HEK293 (cell line): ENCODE results near the gene PXDC1.

Experiments used
- ZBTB8A ChIP-seq: fragments of 450-650 bp; formaldehyde crosslinking; IDR thresholded peaks from 2 replicates; pipeline ENCODE4 v1.5.1; 2016; ENCODE audit warnings: missing biosample characterization, missing genetic modification characterization
- ZNF121 ChIP-seq: fragments of 450-650 bp; formaldehyde crosslinking; IDR thresholded peaks from 2 replicates; pipeline ENCODE4 v1.5.1; 2016; ENCODE audit warnings: missing biosample characterization, missing genetic modification characterization
- ZNF175 ChIP-seq: fragments of 450-650 bp; formaldehyde crosslinking; IDR thresholded peaks from 2 replicates; pipeline ENCODE4 v1.5.1; 2016; ENCODE audit warnings: missing biosample characterization, missing genetic modification characterization
- TF ChIP-seq, protein P1 (sequence below): IDR thresholded peaks from 2 replicates; pipeline ENCODE4 v1.6.1; 2011; ENCODE audit warnings: mild to moderate bottlenecking, low read depth, low read length, borderline replicate concordance
- TF ChIP-seq, protein P2 (sequence below): fragments of 450-650 bp; formaldehyde crosslinking; IDR thresholded peaks from 2 replicates; pipeline ENCODE4 v1.5.1; 2016; ENCODE audit warnings: missing biosample characterization, missing genetic modification characterization

DNA sequence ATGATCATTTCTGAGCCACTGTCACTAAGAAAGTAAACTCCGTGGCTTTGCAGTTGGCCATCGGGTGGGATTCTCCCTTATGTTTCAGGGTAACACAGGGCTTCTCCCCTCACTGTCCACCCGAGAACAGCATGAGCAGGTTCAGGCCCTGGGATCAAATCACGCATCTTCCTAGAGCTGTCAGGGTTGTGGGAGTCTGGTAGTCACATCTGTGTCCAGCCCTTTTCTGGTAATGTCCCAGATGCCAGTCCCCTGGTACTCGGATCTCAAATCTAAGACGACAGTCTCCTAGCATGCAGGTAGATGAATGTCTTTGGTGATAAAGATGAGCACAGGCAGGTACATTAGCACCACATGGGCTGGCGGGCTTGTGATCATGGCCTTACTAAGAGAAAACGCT lies 4.8 kb downstream of the PXDC1 start:
- TF ChIP-seq, protein P1, sequence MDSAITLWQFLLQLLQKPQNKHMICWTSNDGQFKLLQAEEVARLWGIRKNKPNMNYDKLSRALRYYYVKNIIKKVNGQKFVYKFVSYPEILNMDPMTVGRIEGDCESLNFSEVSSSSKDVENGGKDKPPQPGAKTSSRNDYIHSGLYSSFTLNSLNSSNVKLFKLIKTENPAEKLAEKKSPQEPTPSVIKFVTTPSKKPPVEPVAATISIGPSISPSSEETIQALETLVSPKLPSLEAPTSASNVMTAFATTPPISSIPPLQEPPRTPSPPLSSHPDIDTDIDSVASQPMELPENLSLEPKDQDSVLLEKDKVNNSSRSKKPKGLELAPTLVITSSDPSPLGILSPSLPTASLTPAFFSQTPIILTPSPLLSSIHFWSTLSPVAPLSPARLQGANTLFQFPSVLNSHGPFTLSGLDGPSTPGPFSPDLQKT = no peak
- TF ChIP-seq, protein P2, sequence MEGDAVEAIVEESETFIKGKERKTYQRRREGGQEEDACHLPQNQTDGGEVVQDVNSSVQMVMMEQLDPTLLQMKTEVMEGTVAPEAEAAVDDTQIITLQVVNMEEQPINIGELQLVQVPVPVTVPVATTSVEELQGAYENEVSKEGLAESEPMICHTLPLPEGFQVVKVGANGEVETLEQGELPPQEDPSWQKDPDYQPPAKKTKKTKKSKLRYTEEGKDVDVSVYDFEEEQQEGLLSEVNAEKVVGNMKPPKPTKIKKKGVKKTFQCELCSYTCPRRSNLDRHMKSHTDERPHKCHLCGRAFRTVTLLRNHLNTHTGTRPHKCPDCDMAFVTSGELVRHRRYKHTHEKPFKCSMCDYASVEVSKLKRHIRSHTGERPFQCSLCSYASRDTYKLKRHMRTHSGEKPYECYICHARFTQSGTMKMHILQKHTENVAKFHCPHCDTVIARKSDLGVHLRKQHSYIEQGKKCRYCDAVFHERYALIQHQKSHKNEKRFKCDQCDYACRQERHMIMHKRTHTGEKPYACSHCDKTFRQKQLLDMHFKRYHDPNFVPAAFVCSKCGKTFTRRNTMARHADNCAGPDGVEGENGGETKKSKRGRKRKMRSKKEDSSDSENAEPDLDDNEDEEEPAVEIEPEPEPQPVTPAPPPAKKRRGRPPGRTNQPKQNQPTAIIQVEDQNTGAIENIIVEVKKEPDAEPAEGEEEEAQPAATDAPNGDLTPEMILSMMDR (tag by site-specific recombination) = no peak
- no peak for TF ChIP-seq ZNF175 (tag by site-specific recombination)
- no peak for TF ChIP-seq ZNF121 (tag by site-specific recombination)
- TF ChIP-seq ZBTB8A = no peak
